LNCAP (cell line): ENCODE data around the gene SCLY.

Experiments used
- CTCF ChIP-seq: fragments of 450-650 bp; IDR thresholded peaks from 2 replicates; pipeline ENCODE4 v1.5.1; 2017; ENCODE audit warnings: mild to moderate bottlenecking

Gene SCLY

GRCh38 chr2:238142382-238143205, 81.8 kb downstream of the SCLY start:
- TF ChIP-seq CTCF = no peak

GRCh38 chr2:238143239-238143951, 82.6 kb downstream of the SCLY start:
- no peak for TF ChIP-seq CTCF

- TF ChIP-seq CTCF = no peak
These were observed 83.5 kb downstream of the SCLY start for GRCh38 chr2:238144262-238144661.

GRCh38 chr2:238145046-238145445, 84.2 kb downstream of the SCLY start:
- TF ChIP-seq CTCF = no peak

GRCh38 chr2:238145851-238146250, 85.0 kb downstream of the SCLY start:
- no peak for TF ChIP-seq CTCF

GRCh38 chr2:238146884-238147544, 86.2 kb downstream of the SCLY start:
- no peak for TF ChIP-seq CTCF

GRCh38 chr2:238148981-238149380, 88.2 kb downstream of the SCLY start:
- no peak for TF ChIP-seq CTCF
